CD14-positive monocyte (primary cell): ENCODE results near the gene ZCCHC14. TPM values are rescaled to one million over a fixed set of nuclear protein-coding genes. Genes with fewer than 3 reads are reported as not detected.
A peak's percentile ranks its signal among the peaks of the same experiment; 100 is the strongest.

Source experiments
- DNase-seq, 3 donors: peaks; one replicate each; pipeline ENCODE4 v3.0.0-alpha.2; 2011 to 2022
- H2AFZ ChIP-seq: 2 replicates; pipeline ENCODE4 v1.6.0; 2012; ENCODE audit warnings: mild to moderate bottlenecking, low read depth, low read length, inconsistent platforms; ENCODE audit not compliant: insufficient read depth, poor library complexity, severe bottlenecking
- H3K27ac ChIP-seq, 2 donors: 1 replicate in 1 of 2; 2 replicates in 1 of 2; pipeline ENCODE4 v1.5.1; 2012 to 2013; ENCODE audit warnings: low read length in 2 of 2, control low read depth in 1 of 2, inconsistent platforms in 1 of 2, low read depth in 1 of 2, mild to moderate bottlenecking in 1 of 2
- H3K27me3 ChIP-seq, 2 donors: one replicate each; pipeline versions ENCODE4 v1.6.0 to v1.6.1; 2011 to 2013; ENCODE audit warnings: low read length in 2 of 2; ENCODE audit not compliant: control insufficient read depth in 2 of 2, insufficient read depth in 2 of 2
- H3K36me3 ChIP-seq, 2 donors: replicated peaks in 1 of 2; 1 replicate in 1 of 2; 2 replicates in 1 of 2; pipeline versions ENCODE4 v1.5.1 to v1.6.1; 2012 to 2013; ENCODE audit warnings: low read length in 2 of 2, control low read depth in 1 of 2, inconsistent platforms in 1 of 2, mild to moderate bottlenecking in 1 of 2; ENCODE audit not compliant: insufficient read depth in 2 of 2, control insufficient read depth in 1 of 2
- H3K4me1 ChIP-seq, 2 donors: 1 replicate in 1 of 2; 2 replicates in 1 of 2; pipeline versions ENCODE4 v1.5.1 to v1.6.1; 2012 to 2013; ENCODE audit warnings: low read length in 2 of 2, control low read depth in 1 of 2, inconsistent platforms in 1 of 2, mild to moderate bottlenecking in 1 of 2, moderate library complexity in 1 of 2; ENCODE audit not compliant: insufficient read depth in 2 of 2, control insufficient read depth in 1 of 2
- H3K4me2 ChIP-seq: replicated peaks from 2 replicates; pipeline ENCODE3; 2012; ENCODE audit warnings: low read length, moderate library complexity, mild to moderate bottlenecking; ENCODE audit not compliant: poor library complexity, severe bottlenecking; ENCODE audit errors: extremely low read depth
- H3K4me3 ChIP-seq, 3 experiments: fragments of 200-600 bp in 1 of 3; sonication (generic) in 1 of 3; replicated peaks in 1 of 3; 1 replicate in 2 of 3; 2 replicates in 1 of 3; pipeline ENCODE4 v1.5.1; 2011 to 2013; ENCODE audit warnings: low read length in 3 of 3, mild to moderate bottlenecking in 3 of 3, control low read depth in 2 of 3, low read depth in 2 of 3, inconsistent platforms in 1 of 3, moderate library complexity in 1 of 3
- H3K79me2 ChIP-seq: 2 replicates; pipeline ENCODE4 v1.6.0; 2012; ENCODE audit warnings: mild to moderate bottlenecking, control low read depth, inconsistent platforms, low read length, moderate library complexity; ENCODE audit not compliant: insufficient read depth
- H3K9ac ChIP-seq: 2 replicates; pipeline ENCODE4 v1.6.0; 2017; ENCODE audit warnings: low read length, mild to moderate bottlenecking; ENCODE audit not compliant: insufficient read depth, poor library complexity, severe bottlenecking
- H3K9me3 ChIP-seq, 2 donors: replicated peaks in 1 of 2; 1 replicate in 1 of 2; 2 replicates in 1 of 2; pipeline versions ENCODE4 v1.5.1 to v1.6.1; 2012 to 2013; ENCODE audit warnings: low read length in 2 of 2, control low read depth in 1 of 2; ENCODE audit not compliant: control insufficient read depth in 1 of 2, insufficient read depth in 1 of 2
- H4K20me1 ChIP-seq: 2 replicates; pipeline ENCODE4 v1.6.0; 2012; ENCODE audit warnings: mild to moderate bottlenecking, low read length, control low read depth, moderate library complexity; ENCODE audit not compliant: insufficient read depth
- H3K27ac Mint-ChIP-seq, 7 donors: one replicate each; pipeline ENCODE4 v1.8.0; 2020; ENCODE audit warnings: mild to moderate bottlenecking in 7 of 7, mixed read lengths in 7 of 7, moderate library complexity in 6 of 7, inconsistent platforms in 2 of 7
- H3K27me3 Mint-ChIP-seq, 3 donors: one replicate each; pipeline ENCODE4 v1.8.0; 2021 to 2022; ENCODE audit warnings: low read depth in 3 of 3, mild to moderate bottlenecking in 3 of 3, mixed read lengths in 3 of 3, moderate library complexity in 3 of 3, inconsistent platforms in 1 of 3
- H3K36me3 Mint-ChIP-seq, 2 donors: one replicate each; pipeline ENCODE4 v1.8.0; 2020; ENCODE audit warnings: mixed read lengths in 2 of 2, inconsistent platforms in 1 of 2, mild to moderate bottlenecking in 1 of 2
- H3K4me1 Mint-ChIP-seq: one replicate; pipeline ENCODE4 v1.8.0; 2020; ENCODE audit warnings: mild to moderate bottlenecking, mixed read lengths
- H3K4me3 Mint-ChIP-seq, 2 donors: one replicate each; pipeline ENCODE4 v1.8.0; 2020; ENCODE audit warnings: mild to moderate bottlenecking in 2 of 2, mixed read lengths in 2 of 2, moderate library complexity in 1 of 2
- H3K9me3 Mint-ChIP-seq, 7 donors: one replicate each; pipeline ENCODE4 v1.8.0; 2020 to 2022; ENCODE audit warnings: mixed read lengths in 7 of 7, mild to moderate bottlenecking in 6 of 7, moderate library complexity in 6 of 7, inconsistent platforms in 2 of 7
- CTCF ChIP-seq: fragments of 200-600 bp; IDR thresholded peaks from one replicate; pipeline ENCODE4 v1.8.0; 2022; ENCODE audit warnings: antibody characterized with exemption, mild to moderate bottlenecking
- WGBS: methylation state at CpG from one replicate; pipeline ENCODE4 v1.1.5; 2013; ENCODE audit warnings: missing lambda C conversion rate; ENCODE audit not compliant: insufficient coverage; 5-methylcytosine and 5-hydroxymethylcytosine counted together
- intact Hi-C, 2 donors: fragments of 100-400 bp; cut with micrococcal nuclease; formaldehyde crosslinking; loops; one replicate each; pipeline versions ENCODE4 v1.15.0 to v1.15.1; 2023
- polyA plus RNA-seq, 3 donors: library from polyadenylated mRNA; depleted of rRNA in 1 of 3; unstranded in 2 of 3; stranded (reverse) in 1 of 3; fragments of 300-500 nt in 2 of 3; fragments of >200 nt in 1 of 3; fragmentation: Illumina TruSeq in 2 of 3; gene quantifications; 1 replicate in 2 of 3; 2 replicates in 1 of 3; pipeline ENCODE4 v1.2.3, GENCODE V29; 2012 to 2021

Gene ZCCHC14
- polyA plus RNA-seq, 3 donors, result 0.11 to 4.0 (median 0.22) TPM

DNA sequence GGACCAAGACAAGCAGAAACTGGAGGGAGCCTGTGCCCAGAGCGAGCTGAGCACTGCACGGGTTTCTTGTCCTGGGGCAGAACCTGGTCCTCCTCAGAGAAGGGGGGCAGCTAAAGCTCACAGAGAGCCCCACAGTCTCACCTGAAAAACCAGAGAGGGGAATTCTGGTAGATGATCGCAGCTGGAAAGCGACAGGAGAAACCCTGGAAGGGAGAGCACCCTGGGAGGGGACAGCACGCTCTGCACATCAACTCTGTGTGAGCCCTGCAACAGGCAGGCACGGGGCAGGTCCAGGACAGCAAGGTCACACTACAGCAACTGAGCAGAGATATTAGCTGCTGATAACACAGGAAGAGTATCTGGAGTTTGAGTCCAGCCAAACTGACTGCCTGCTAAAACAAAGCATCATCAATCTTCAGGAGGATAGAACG is 18.2 kb downstream of the ZCCHC14 start:
- no peak overlapping the region for H3K9ac ChIP-seq
- H3K36me3 Mint-ChIP-seq, result peaks cover 16 to 17% of the 10 kb centered on the region in 2 donors
- H3K4me1 ChIP-seq, result no peaks in the 10 kb centered on the region
- H3K4me3 ChIP-seq, result no peak overlapping the region
- no peak overlapping the region for H3K4me3 Mint-ChIP-seq
- no peak overlapping the region for H3K4me2 ChIP-seq
- H2AFZ ChIP-seq, result no peak overlapping the region
- no peaks in the 10 kb centered on the region for H3K79me2 ChIP-seq
- H4K20me1 ChIP-seq, result peaks cover 42% of the 10 kb centered on the region
- intact Hi-C loops, result no loop called here
- no peaks in the 10 kb centered on the region for H3K9me3 ChIP-seq
- no peaks in the 10 kb centered on the region for H3K36me3 ChIP-seq
- H3K27ac ChIP-seq, result no peak overlapping the region
- no peaks in the 10 kb centered on the region for H3K9me3 Mint-ChIP-seq
- TF ChIP-seq CTCF, result no peak
- peak overlapping the region in 1 of 7 donors; percentile 17 for H3K27ac Mint-ChIP-seq
- H3K27me3 ChIP-seq, result no peaks in the 10 kb centered on the region
- DNase-seq, result no peak
- H3K27me3 Mint-ChIP-seq, result peaks cover 2% of the 10 kb centered on the region in 3 donors
- H3K4me1 Mint-ChIP-seq, result peaks cover 3% of the 10 kb centered on the region
- WGBS, result 96% methylated on average over 6 of the region's 7 CpGs

DNA sequence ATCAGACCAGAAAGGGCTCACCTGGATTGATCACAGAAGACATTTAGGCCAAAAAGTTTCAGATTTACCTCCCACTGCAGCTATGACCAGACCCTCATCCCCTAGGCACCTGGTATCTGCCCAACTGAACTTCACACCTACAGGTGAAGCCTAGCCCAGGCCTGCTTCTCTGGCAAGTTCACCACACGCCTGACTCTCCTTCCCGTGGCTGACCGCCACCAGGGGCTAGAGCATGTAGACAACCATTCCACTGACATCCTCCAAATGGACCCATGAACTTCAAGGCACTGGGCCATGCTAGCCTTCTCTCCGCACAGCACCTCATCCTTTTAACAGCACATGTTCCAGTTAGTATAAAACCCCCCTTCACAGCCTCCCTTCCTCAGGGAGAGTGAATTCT is 18.8 kb downstream of the ZCCHC14 start:
- no peak for TF ChIP-seq CTCF
- DNase-seq, result no peak
- H3K4me1 ChIP-seq, result no peaks in the 10 kb centered on the region
- WGBS, result 100% methylated on average over 4 of the region's 4 CpGs
- H3K27me3 ChIP-seq, result no peaks in the 10 kb centered on the region
- no peak overlapping the region for H3K4me3 Mint-ChIP-seq
- no peak overlapping the region for H3K4me2 ChIP-seq
- H3K27ac Mint-ChIP-seq, result peak overlapping the region in 2 of 7 donors; percentile 11 to 15
- H3K36me3 ChIP-seq, result no peaks in the 10 kb centered on the region
- H3K9me3 Mint-ChIP-seq, result no peaks in the 10 kb centered on the region
- peaks cover 3% of the 10 kb centered on the region for H3K4me1 Mint-ChIP-seq
- peaks cover 45% of the 10 kb centered on the region for H4K20me1 ChIP-seq
- no peak overlapping the region for H3K27ac ChIP-seq
- intact Hi-C loops, result no loop called here
- peaks cover 2% of the 10 kb centered on the region in 3 donors for H3K27me3 Mint-ChIP-seq
- no peaks in the 10 kb centered on the region for H3K9me3 ChIP-seq
- no peak overlapping the region for H3K9ac ChIP-seq
- no peak overlapping the region for H3K4me3 ChIP-seq
- H3K79me2 ChIP-seq, result no peaks in the 10 kb centered on the region
- peaks cover 13 to 15% of the 10 kb centered on the region in 2 donors for H3K36me3 Mint-ChIP-seq
- no peak overlapping the region for H2AFZ ChIP-seq
